ENCODE results near the gene GUK1.

Gene GUK1

DNA sequence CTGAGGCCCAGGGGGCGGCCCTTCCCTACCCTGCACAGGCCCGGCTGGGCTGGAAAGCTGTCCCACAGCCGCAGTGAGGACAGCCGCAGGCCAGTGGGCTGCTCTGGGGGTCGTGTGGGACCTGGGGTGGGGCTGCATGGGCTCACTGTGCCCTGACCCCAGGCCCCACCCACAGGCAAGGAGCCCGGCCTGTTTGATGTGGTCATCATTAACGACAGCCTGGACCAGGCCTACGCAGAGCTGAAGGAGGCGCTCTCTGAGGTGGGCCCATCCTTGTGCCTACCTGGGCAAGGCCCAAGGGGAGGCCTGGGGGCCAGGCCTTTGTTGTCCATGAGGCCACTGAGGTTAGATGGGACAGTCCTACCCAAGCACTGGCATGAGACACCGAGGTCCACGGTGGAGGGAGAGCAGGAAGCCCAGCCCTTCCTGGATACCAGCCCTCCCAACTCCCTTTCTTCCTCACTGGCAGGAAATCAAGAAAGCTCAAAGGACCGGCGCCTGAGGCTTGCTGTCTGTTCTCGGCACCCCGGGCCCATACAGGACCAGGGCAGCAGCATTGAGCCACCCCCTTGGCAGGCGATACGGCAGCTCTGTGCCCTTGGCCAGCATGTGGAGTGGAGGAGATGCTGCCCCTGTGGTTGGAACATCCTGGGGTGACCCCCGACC lies 8.2 kb downstream of the GUK1 start:
- Histone ChIP-seq H3K27me3 (ENCODE audit: control insufficient read depth, insufficient read depth, low read length) (no peaks in the 10 kb centered on the region), H3K9ac (ENCODE audit: low read length) (no peak overlapping the region), H3K27ac (ENCODE audit: low read length) (no peak overlapping the region), H3K9me3 (ENCODE audit: control insufficient read depth, low read depth, low read length) (no peaks in the 10 kb centered on the region), H3K4me1 (ENCODE audit: control insufficient read depth, low read depth, low read length) (peaks cover 6% of the 10 kb centered on the region), H3K36me3 (ENCODE audit: control insufficient read depth, low read depth, low read length) (no peaks in the 10 kb centered on the region), H3K4me3 (ENCODE audit: low read length) (no peak overlapping the region)

DNA sequence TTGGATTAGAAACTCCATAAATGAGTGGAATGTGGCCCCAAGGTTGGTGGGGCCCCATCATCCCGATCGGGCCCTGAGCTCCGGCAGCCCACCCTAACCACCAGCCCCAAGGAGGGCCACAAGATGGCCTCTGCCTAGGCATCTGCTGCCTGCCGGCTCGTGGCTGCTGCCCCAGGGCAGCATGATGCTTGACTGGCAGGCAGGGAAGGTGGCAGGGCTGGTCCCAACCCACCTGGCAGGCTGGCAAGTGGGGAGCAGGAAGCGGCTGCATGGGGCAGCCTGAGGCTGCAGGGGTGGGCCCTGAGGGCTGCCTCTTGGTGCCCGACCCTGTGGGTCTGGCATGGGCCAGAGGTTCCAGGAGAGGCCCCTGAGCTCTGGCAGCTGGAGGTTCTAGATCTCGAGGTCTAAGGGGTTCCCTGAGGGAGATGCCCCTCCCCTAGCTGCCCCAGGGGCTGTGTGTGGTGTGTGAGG lies 8.9 kb downstream of the GUK1 start:
- H3K9ac ChIP-seq (ENCODE audit: low read length), result no peak overlapping the region
- H3K27ac ChIP-seq (ENCODE audit: low read length), result no peak overlapping the region
- H3K4me3 ChIP-seq (ENCODE audit: low read length), result no peak overlapping the region
- H3K9me3 ChIP-seq (ENCODE audit: control insufficient read depth, low read depth, low read length), result no peaks in the 10 kb centered on the region
- H3K4me1 ChIP-seq (ENCODE audit: control insufficient read depth, low read depth, low read length), result peaks cover 6% of the 10 kb centered on the region
- no peaks in the 10 kb centered on the region for H3K36me3 ChIP-seq (ENCODE audit: control insufficient read depth, low read depth, low read length)
- no peaks in the 10 kb centered on the region for H3K27me3 ChIP-seq (ENCODE audit: control insufficient read depth, insufficient read depth, low read length)

GRCh38 chr1:228149406-228150119 lies 9.5 kb downstream of the GUK1 start, which contains the start of gene GJC2:
GJC2 (plus strand) TSS chr1:228149930; CDS start chr1:228157759, 7,829 bp downstream.
- Histone ChIP-seq H3K27ac (ENCODE audit: low read length) (no peak within 1 kb of the TSS), H3K9me3 (ENCODE audit: control insufficient read depth, low read depth, low read length) (no peaks in the 10 kb centered on the region), H3K4me3 (ENCODE audit: low read length) (no peak within 1 kb of the TSS), H3K9ac (ENCODE audit: low read length) (no peak within 1 kb of the TSS), H3K4me1 (ENCODE audit: control insufficient read depth, low read depth, low read length) (peaks cover 6% of the 10 kb centered on the region), H3K27me3 (ENCODE audit: control insufficient read depth, insufficient read depth, low read length) (no peaks in the 10 kb centered on the region), H3K36me3 (ENCODE audit: control insufficient read depth, low read depth, low read length) (no peaks in the 10 kb centered on the region)

DNA sequence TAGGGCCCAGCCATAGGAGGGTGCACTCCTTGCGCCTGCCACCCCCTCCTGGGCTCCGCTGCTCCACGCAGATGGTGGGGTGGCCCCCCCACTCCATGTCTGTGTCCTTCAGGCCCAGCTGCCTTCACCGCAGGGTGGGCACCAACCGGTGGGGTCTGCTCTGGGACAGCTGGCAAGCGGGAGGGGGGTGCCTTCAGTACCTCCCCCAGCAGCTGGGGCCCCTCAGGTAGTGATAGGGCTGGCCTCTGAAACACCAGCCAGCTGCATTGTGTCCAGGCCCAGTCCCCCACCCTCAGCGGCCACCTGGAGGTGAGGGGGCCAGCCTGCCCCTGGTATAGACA lies 10.0 kb downstream of the GUK1 start:
- peaks cover 6% of the 10 kb centered on the region for H3K4me1 ChIP-seq (ENCODE audit: control insufficient read depth, low read depth, low read length)
- H3K9ac ChIP-seq (ENCODE audit: low read length), result no peak overlapping the region
- no peaks in the 10 kb centered on the region for H3K27me3 ChIP-seq (ENCODE audit: control insufficient read depth, insufficient read depth, low read length)
- H3K36me3 ChIP-seq (ENCODE audit: control insufficient read depth, low read depth, low read length), result no peaks in the 10 kb centered on the region
- no peak overlapping the region for H3K27ac ChIP-seq (ENCODE audit: low read length)
- no peak overlapping the region for H3K4me3 ChIP-seq (ENCODE audit: low read length)
- no peaks in the 10 kb centered on the region for H3K9me3 ChIP-seq (ENCODE audit: control insufficient read depth, low read depth, low read length)

DNA sequence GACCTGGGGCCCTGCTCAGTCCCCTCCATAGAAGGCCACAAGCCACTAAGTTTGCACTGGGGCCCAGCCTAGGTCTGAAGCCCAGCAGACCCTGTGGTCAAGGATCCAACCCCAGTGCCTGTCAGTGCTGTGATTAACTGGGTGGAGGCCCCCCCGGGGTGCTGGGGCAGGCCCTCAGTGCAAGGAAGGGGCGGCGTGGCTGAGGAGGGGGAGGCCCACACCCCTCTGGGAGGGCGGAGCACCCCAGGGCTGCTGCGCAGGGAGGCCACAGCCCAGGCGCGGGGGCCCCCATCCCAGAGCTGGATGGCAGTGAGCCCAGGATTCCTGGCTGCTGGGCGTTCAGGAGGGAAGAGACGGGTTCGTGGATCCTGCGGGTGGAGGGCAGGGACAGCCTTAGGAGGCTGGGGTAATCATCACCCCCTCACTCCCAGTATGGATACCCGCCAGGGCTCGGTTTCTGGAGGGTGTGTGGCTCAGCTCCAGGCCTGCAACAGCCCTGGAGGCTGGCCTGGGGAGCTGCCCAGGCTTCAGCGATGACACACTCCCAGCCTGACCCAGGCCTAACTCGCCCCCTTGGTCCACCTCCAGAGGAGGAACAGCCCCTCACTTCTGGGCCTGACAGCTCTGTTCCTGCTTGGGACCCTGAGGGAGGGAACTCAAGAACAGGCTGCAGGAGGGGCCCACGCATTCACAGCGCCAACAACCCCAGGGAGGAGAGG lies 10.5 kb downstream of the GUK1 start:
- Histone ChIP-seq H3K9me3 (ENCODE audit: control insufficient read depth, low read depth, low read length) (no peaks in the 10 kb centered on the region), H3K9ac (ENCODE audit: low read length) (no peak overlapping the region), H3K4me1 (ENCODE audit: control insufficient read depth, low read depth, low read length) (peaks cover 6% of the 10 kb centered on the region), H3K27me3 (ENCODE audit: control insufficient read depth, insufficient read depth, low read length) (no peaks in the 10 kb centered on the region), H3K36me3 (ENCODE audit: control insufficient read depth, low read depth, low read length) (no peaks in the 10 kb centered on the region), H3K4me3 (ENCODE audit: low read length) (no peak overlapping the region), H3K27ac (ENCODE audit: low read length) (no peak overlapping the region)

GRCh38 chr1:228151180-228151925 lies 11.3 kb downstream of the GUK1 start:
- peaks cover 6% of the 10 kb centered on the region for H3K4me1 ChIP-seq (ENCODE audit: control insufficient read depth, low read depth, low read length)
- H3K36me3 ChIP-seq (ENCODE audit: control insufficient read depth, low read depth, low read length), result no peaks in the 10 kb centered on the region
- no peaks in the 10 kb centered on the region for H3K9me3 ChIP-seq (ENCODE audit: control insufficient read depth, low read depth, low read length)
- no peak overlapping the region for H3K27ac ChIP-seq (ENCODE audit: low read length)
- no peak overlapping the region for H3K4me3 ChIP-seq (ENCODE audit: low read length)
- no peaks in the 10 kb centered on the region for H3K27me3 ChIP-seq (ENCODE audit: control insufficient read depth, insufficient read depth, low read length)
- H3K9ac ChIP-seq (ENCODE audit: low read length), result no peak overlapping the region

DNA sequence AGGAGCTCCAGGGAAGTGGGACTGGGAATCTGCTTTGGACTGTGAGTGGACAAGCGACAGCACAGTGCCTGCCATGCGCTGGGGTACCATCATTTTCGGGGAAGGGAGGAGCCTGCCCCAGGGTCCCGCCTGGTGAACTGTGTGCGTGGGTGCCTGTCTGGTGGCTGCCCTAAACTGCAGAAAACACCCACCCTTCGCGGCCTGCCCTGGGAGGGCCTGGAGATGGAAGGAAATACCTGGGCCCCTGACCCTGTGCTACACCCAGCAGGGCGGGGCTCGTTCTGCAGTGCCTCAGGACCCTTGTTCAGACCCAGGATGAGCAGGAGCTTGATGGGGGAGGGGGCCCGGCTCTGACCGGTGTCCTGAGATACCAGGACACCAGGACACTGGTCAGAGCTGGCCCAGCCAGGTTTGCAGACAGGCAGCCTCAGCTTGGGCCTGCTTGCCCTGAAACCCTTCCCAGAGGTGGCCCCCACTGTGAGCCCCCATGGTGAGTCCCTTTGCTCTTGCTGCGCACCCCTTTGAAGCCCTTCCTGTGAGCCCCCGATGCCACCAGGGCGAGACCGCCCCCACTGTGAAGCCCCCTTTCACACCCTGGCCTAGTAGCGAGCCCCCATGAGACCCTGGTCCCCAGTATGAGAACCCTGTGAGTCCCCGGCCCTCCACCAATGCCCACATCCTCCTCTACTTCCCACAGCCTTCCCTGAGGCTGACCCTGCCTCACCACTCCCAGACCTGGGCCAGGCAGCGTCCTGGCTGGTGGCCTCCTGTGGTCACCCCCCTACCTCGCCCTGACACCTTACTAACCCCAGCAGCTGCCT lies 12.2 kb downstream of the GUK1 start:
- H3K4me3 ChIP-seq (ENCODE audit: low read length), result no peak overlapping the region
- no peaks in the 10 kb centered on the region for H3K9me3 ChIP-seq (ENCODE audit: control insufficient read depth, low read depth, low read length)
- no peak overlapping the region for H3K9ac ChIP-seq (ENCODE audit: low read length)
- H3K4me1 ChIP-seq (ENCODE audit: control insufficient read depth, low read depth, low read length), result peaks cover 6% of the 10 kb centered on the region
- H3K27me3 ChIP-seq (ENCODE audit: control insufficient read depth, insufficient read depth, low read length), result no peaks in the 10 kb centered on the region
- H3K27ac ChIP-seq (ENCODE audit: low read length), result no peak overlapping the region
- H3K36me3 ChIP-seq (ENCODE audit: control insufficient read depth, low read depth, low read length), result no peaks in the 10 kb centered on the region

GRCh38 chr1:228152918-228153258 lies 12.8 kb downstream of the GUK1 start:
- no peak overlapping the region for H3K4me3 ChIP-seq (ENCODE audit: low read length)
- no peaks in the 10 kb centered on the region for H3K9me3 ChIP-seq (ENCODE audit: control insufficient read depth, low read depth, low read length)
- H3K4me1 ChIP-seq (ENCODE audit: control insufficient read depth, low read depth, low read length), result peaks cover 6% of the 10 kb centered on the region
- H3K27me3 ChIP-seq (ENCODE audit: control insufficient read depth, insufficient read depth, low read length), result no peaks in the 10 kb centered on the region
- H3K9ac ChIP-seq (ENCODE audit: low read length), result no peak overlapping the region
- no peaks in the 10 kb centered on the region for H3K36me3 ChIP-seq (ENCODE audit: control insufficient read depth, low read depth, low read length)
- H3K27ac ChIP-seq (ENCODE audit: low read length), result no peak overlapping the region

- Histone ChIP-seq H3K36me3 (ENCODE audit: control insufficient read depth, low read depth, low read length) (no peaks in the 10 kb centered on the region), H3K27me3 (ENCODE audit: control insufficient read depth, insufficient read depth, low read length) (no peaks in the 10 kb centered on the region), H3K4me1 (ENCODE audit: control insufficient read depth, low read depth, low read length) (peaks cover 6% of the 10 kb centered on the region), H3K9ac (ENCODE audit: low read length) (no peak overlapping the region), H3K9me3 (ENCODE audit: control insufficient read depth, low read depth, low read length) (no peaks in the 10 kb centered on the region), H3K4me3 (ENCODE audit: low read length) (no peak overlapping the region), H3K27ac (ENCODE audit: low read length) (no peak overlapping the region)
Measured at GRCh38 chr1:228154021-228154669, 14.1 kb downstream of the GUK1 start.

DNA sequence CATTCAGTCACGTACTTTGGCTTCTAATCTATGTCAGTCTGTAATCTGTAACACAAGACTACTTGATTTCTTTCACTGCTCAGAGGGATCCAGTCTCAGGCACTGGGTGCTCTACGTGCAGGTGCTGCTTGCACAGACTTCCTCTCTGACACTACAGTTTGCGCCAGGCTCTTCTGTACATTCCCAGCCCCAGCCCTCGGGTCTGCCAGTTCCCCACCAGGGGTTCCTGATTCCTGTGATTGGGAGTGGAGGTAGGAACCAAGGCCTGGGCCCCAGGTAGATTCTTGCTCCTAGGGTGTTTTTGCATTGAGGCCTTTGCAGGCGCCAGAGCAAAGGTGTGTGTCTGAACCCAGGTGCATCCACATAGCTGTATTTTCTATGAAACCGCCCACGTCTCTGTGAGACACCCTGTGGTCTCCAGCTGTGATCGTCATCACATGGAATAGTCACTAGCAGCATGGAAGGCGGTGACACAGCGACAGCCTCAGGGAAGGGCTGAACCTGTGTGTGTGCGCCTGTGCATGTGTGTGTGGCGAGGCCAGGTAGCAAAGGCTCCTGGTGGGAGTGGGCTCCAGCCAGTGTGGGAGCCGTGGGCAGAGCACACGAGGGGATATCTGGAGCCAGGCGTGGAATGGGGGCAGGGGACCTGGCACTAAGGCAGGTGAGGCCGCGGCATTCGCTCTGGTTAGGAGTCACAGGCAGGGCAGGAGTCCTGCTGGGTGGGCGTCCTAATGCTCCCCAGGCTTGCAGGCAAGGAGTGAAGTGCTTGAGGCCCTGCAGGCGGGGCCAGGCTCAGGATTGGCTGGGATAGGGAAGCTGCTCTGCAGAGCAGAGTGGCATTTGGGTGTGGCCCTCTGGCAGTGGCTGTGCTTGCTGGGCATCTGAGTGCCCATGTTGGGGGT lies 14.8 kb downstream of the GUK1 start:
- Histone ChIP-seq H3K9ac (ENCODE audit: low read length) (no peak overlapping the region), H3K4me1 (ENCODE audit: control insufficient read depth, low read depth, low read length) (peaks cover 1% of the 10 kb centered on the region), H3K27ac (ENCODE audit: low read length) (no peak overlapping the region), H3K27me3 (ENCODE audit: control insufficient read depth, insufficient read depth, low read length) (no peaks in the 10 kb centered on the region), H3K4me3 (ENCODE audit: low read length) (no peak overlapping the region), H3K36me3 (ENCODE audit: control insufficient read depth, low read depth, low read length) (no peaks in the 10 kb centered on the region), H3K9me3 (ENCODE audit: control insufficient read depth, low read depth, low read length) (no peaks in the 10 kb centered on the region)
